Measurements from ENCODE around the gene CEACAM21.

- TF ChIP-seq CTCF (IDR thresholded peaks at IDR 0.05) (no peak), POLR2A (IDR thresholded peaks at IDR 0.05) (no peak), EP300 (IDR thresholded peaks at IDR 0.05) (no peak), POLR2AphosphoS5 (IDR thresholded peaks at IDR 0.05) (no peak)
Measured at GRCh38 chr19:41607668-41608067, 31.7 kb downstream of the CEACAM21 start.
